ENCODE measurements around the gene SNX12.

GRCh38 chrX:71096760-71097032 lies 28.6 kb upstream of the SNX12 start:
- TF ChIP-seq, protein P1, sequence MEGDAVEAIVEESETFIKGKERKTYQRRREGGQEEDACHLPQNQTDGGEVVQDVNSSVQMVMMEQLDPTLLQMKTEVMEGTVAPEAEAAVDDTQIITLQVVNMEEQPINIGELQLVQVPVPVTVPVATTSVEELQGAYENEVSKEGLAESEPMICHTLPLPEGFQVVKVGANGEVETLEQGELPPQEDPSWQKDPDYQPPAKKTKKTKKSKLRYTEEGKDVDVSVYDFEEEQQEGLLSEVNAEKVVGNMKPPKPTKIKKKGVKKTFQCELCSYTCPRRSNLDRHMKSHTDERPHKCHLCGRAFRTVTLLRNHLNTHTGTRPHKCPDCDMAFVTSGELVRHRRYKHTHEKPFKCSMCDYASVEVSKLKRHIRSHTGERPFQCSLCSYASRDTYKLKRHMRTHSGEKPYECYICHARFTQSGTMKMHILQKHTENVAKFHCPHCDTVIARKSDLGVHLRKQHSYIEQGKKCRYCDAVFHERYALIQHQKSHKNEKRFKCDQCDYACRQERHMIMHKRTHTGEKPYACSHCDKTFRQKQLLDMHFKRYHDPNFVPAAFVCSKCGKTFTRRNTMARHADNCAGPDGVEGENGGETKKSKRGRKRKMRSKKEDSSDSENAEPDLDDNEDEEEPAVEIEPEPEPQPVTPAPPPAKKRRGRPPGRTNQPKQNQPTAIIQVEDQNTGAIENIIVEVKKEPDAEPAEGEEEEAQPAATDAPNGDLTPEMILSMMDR (IDR thresholded peaks at IDR 0.05): no peak
- TF ChIP-seq SP1 (CRISPR knock-in tag; conservative IDR thresholded peaks at IDR 0.05) (no peak), NFE2L1 (CRISPR knock-in tag; IDR thresholded peaks at IDR 0.05) (no peak), CREM (CRISPR knock-in tag; IDR thresholded peaks at IDR 0.05) (no peak), FOXP1 (CRISPR knock-in tag; IDR thresholded peaks at IDR 0.05; ENCODE audit: borderline replicate concordance) (no peak), E2F4 (CRISPR knock-in tag; IDR thresholded peaks at IDR 0.05; ENCODE audit: borderline replicate concordance, low read depth) (no peak), CBFB (CRISPR knock-in tag; IDR thresholded peaks at IDR 0.05; ENCODE audit: low read depth) (no peak), E2F1 (CRISPR knock-in tag; IDR thresholded peaks at IDR 0.05) (no peak)
